Measurements from ENCODE around the gene RENBP.

RENBP gene

DNA sequence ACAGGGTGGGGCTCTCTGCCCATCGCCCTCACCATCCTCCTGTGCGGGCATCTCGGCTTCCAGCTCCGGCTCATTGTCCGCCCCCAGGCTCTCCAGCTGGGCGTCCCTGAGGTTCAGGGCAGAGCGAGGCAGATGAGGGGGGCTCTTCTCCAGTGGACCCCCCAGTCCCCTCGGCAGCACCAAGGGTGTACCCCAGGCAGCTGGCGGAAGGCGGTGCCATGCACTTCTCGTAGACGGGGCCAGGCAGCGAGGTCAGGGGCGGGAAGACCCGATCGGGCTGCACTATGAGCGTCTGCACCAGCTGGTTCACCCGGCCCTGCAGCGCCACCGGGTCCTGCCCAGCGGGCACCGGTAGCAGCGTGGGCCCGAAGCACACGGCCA is 34.5 kb downstream of the RENBP start:
- DNase-seq (ENCODE audit: low spot score): no peak
- Histone ChIP-seq H3K14ac (ENCODE audit: low read length) (no peak overlapping the region), H2BK5ac (ENCODE audit: low read length) (no peak overlapping the region), H3K27ac (replicated peaks; ENCODE audit: low read length) (no peak overlapping the region), H2AK5ac (ENCODE audit: low read depth, low read length) (no peak overlapping the region), H3K4ac (ENCODE audit: low read length) (no peak overlapping the region), H2AFZ (ENCODE audit: low read length) (no peak overlapping the region), H3K9ac (ENCODE audit: low read depth, low read length, poor library complexity) (no peak overlapping the region), H3K27me3 (ENCODE audit: control insufficient read depth in 3 of 3, insufficient read depth in 3 of 3, low read depth in 1 of 3, low read length in 3 of 3) (peaks cover 0 to 35% (median 0%) of the 10 kb centered on the region in 3 experiments), H2BK15ac (ENCODE audit: low read length) (no peak overlapping the region), H3K4me3 (ENCODE audit: low read length in 2 of 2) (no peak overlapping the region), H4K91ac (ENCODE audit: low read depth, low read length, poor library complexity) (no peak overlapping the region), H3K18ac (ENCODE audit: low read length) (no peak overlapping the region), H3K36me3 (replicated peaks in 1 of 2; ENCODE audit: control insufficient read depth in 2 of 2, insufficient read depth in 2 of 2, low read length in 2 of 2) (no peaks in the 10 kb centered on the region), H4K8ac (ENCODE audit: low read depth, low read length) (no peak overlapping the region), H3K79me1 (ENCODE audit: low read depth, low read length) (no peaks in the 10 kb centered on the region), H3K4me1 (ENCODE audit: control insufficient read depth in 2 of 2, insufficient read depth in 1 of 2, low read depth in 1 of 2, low read length in 2 of 2) (peaks cover 2 to 4% of the 10 kb centered on the region in 2 donors), H3K9me3 (replicated peaks in 1 of 2; ENCODE audit: control insufficient read depth in 2 of 2, insufficient read depth in 1 of 2, low read depth in 1 of 2, low read length in 2 of 2) (no peaks in the 10 kb centered on the region), H2BK120ac (ENCODE audit: low read depth, low read length) (no peak overlapping the region), H3K23ac (ENCODE audit: low read depth, low read length, poor library complexity) (no peak overlapping the region), H3K4me2 (ENCODE audit: insufficient read depth, low read length, poor library complexity, severe bottlenecking) (no peak overlapping the region), H2BK12ac (ENCODE audit: low read length) (no peak overlapping the region)
- no CpG with 5 or more reads among the region's 25 CpGs for WGBS, 2 donors (ENCODE audit: extremely low coverage in 2 of 2, insufficient read length in 2 of 2, insufficient replicate concordance in 1 of 2)

DNA sequence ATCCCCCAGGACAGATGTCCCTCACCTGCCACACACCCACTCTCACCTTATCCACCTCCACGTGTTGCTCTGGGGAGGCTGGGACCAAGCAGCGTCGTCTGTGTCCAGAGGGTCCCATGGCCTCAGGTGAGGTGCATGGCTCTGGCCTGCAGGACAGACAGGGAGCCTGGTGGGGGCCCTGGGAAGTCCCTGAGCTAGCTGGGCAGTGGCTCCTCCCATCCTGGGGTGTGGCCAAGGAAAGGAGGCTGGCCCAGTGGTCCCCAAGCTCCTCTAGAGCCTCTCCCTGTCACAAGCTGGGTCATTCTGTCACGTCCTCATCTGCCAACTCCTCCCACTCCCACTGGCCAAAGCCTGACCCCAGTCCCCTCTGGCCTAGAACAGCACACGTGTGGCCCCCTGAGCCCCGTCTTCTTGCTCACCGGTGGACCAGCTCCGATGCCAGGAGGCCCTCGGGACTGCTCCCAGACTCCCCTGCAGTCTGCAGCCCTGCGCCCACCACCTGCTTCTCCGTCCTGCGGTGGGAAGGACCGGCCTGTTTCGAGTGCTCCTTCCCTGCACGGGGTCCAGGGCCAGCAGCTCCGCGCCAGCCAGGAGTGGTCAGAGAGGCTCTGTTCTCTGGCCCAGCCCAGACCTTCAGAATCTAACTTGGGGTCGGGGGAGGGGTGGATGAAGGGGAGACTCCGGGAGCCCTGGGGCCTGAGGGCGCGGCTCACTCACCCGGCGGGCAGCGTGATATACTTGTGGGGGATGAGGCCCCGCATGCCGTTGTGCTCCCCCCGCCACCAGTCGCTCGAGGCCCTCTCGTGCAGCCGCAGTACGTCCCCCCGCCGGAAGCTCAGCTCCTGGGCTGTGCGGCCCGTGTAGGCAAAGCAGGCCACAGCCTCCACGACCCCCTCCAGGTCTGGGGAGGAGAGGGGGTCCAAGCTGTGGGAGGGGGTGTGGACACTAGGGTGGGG is 35.1 kb downstream of the RENBP start:
- no peak overlapping the region for H4K8ac ChIP-seq (ENCODE audit: low read depth, low read length)
- H2AFZ ChIP-seq (ENCODE audit: low read length): peak overlapping the region; percentile 53
- H2BK120ac ChIP-seq (ENCODE audit: low read depth, low read length): no peak overlapping the region
- H3K23ac ChIP-seq (ENCODE audit: low read depth, low read length, poor library complexity): no peak overlapping the region
- H3K9ac ChIP-seq (ENCODE audit: low read depth, low read length, poor library complexity): no peak overlapping the region
- no peak overlapping the region for H3K4me3 ChIP-seq (ENCODE audit: low read length in 2 of 2)
- H3K9me3 ChIP-seq (replicated peaks in 1 of 2; ENCODE audit: control insufficient read depth in 2 of 2, insufficient read depth in 1 of 2, low read depth in 1 of 2, low read length in 2 of 2): no peaks in the 10 kb centered on the region
- H2BK12ac ChIP-seq (ENCODE audit: low read length): no peak overlapping the region
- H2BK5ac ChIP-seq (ENCODE audit: low read length): no peak overlapping the region
- no peak overlapping the region for H2AK5ac ChIP-seq (ENCODE audit: low read depth, low read length)
- no peak overlapping the region for H3K14ac ChIP-seq (ENCODE audit: low read length)
- no peak overlapping the region for H3K27ac ChIP-seq (replicated peaks; ENCODE audit: low read length)
- DNase-seq (ENCODE audit: low spot score): no peak
- peaks cover 0 to 35% (median 0%) of the 10 kb centered on the region in 3 experiments for H3K27me3 ChIP-seq (ENCODE audit: control insufficient read depth in 3 of 3, insufficient read depth in 3 of 3, low read depth in 1 of 3, low read length in 3 of 3)
- WGBS, 2 donors (ENCODE audit: extremely low coverage in 2 of 2, insufficient read length in 2 of 2, insufficient replicate concordance in 1 of 2): no CpG with 5 or more reads among the region's 37 CpGs
- no peak overlapping the region for H4K91ac ChIP-seq (ENCODE audit: low read depth, low read length, poor library complexity)
- no peak overlapping the region for H3K4ac ChIP-seq (ENCODE audit: low read length)
- no peaks in the 10 kb centered on the region for H3K36me3 ChIP-seq (replicated peaks in 1 of 2; ENCODE audit: control insufficient read depth in 2 of 2, insufficient read depth in 2 of 2, low read length in 2 of 2)
- peak overlapping the region; percentile 48 for H3K18ac ChIP-seq (ENCODE audit: low read length)
- no peak overlapping the region for H2BK15ac ChIP-seq (ENCODE audit: low read length)
- no peaks in the 10 kb centered on the region for H3K79me1 ChIP-seq (ENCODE audit: low read depth, low read length)
- no peak overlapping the region for H3K4me2 ChIP-seq (ENCODE audit: insufficient read depth, low read length, poor library complexity, severe bottlenecking)
- H3K4me1 ChIP-seq (ENCODE audit: control insufficient read depth in 2 of 2, insufficient read depth in 1 of 2, low read depth in 1 of 2, low read length in 2 of 2): peaks cover 2 to 4% of the 10 kb centered on the region in 2 donors

DNA sequence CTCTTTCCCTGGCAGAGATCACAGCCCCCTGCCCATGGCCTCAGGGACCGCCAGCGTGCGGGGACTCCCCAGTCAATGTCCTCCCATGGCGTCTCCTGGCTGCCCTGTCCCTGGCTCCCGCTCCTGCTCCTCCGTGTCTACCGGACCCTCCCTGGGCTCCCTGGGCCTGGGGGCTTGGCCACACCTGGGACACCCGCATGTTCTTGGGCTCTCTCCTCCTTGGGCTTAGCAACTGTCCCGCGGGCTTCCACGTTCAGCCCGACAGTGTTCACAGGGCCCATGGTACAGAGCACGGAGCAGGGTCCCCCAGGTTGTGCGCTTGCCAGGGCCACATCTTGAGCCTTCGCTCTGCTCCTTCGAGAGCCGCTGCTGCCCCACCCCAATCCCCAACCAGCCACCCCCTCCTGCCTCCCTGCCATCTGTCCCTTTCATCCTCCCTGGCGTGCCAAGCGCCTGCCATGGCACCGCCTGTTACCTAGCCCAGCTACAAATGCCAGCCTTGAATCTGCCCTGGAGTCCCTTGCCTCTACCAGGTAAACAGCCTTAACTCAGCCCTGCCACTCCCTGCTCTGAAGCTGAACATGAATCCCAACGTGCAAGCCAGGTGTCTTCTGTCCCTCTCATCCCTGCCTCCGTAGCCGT is 36.1 kb downstream of the RENBP start:
- Histone ChIP-seq H2BK120ac (ENCODE audit: low read depth, low read length) (no peak overlapping the region), H3K23ac (ENCODE audit: low read depth, low read length, poor library complexity) (no peak overlapping the region), H3K4me3 (ENCODE audit: low read length in 2 of 2) (no peak overlapping the region), H2AK5ac (ENCODE audit: low read depth, low read length) (no peak overlapping the region), H3K4ac (ENCODE audit: low read length) (no peak overlapping the region), H2BK15ac (ENCODE audit: low read length) (no peak overlapping the region), H3K79me1 (ENCODE audit: low read depth, low read length) (no peaks in the 10 kb centered on the region), H2BK5ac (ENCODE audit: low read length) (no peak overlapping the region), H4K91ac (ENCODE audit: low read depth, low read length, poor library complexity) (no peak overlapping the region), H3K27me3 (ENCODE audit: control insufficient read depth in 3 of 3, insufficient read depth in 3 of 3, low read depth in 1 of 3, low read length in 3 of 3) (peaks cover 0 to 27% (median 0%) of the 10 kb centered on the region in 3 experiments), H3K27ac (replicated peaks; ENCODE audit: low read length) (no peak overlapping the region), H3K9me3 (replicated peaks in 1 of 2; ENCODE audit: control insufficient read depth in 2 of 2, insufficient read depth in 1 of 2, low read depth in 1 of 2, low read length in 2 of 2) (no peaks in the 10 kb centered on the region), H3K4me1 (ENCODE audit: control insufficient read depth in 2 of 2, insufficient read depth in 1 of 2, low read depth in 1 of 2, low read length in 2 of 2) (peaks cover 2 to 4% of the 10 kb centered on the region in 2 donors), H3K18ac (ENCODE audit: low read length) (peak overlapping the region; percentile 76), H3K4me2 (ENCODE audit: insufficient read depth, low read length, poor library complexity, severe bottlenecking) (no peak overlapping the region), H4K8ac (ENCODE audit: low read depth, low read length) (no peak overlapping the region), H3K14ac (ENCODE audit: low read length) (no peak overlapping the region), H3K36me3 (replicated peaks in 1 of 2; ENCODE audit: control insufficient read depth in 2 of 2, insufficient read depth in 2 of 2, low read length in 2 of 2) (no peaks in the 10 kb centered on the region), H2AFZ (ENCODE audit: low read length) (no peak overlapping the region), H3K9ac (ENCODE audit: low read depth, low read length, poor library complexity) (no peak overlapping the region), H2BK12ac (ENCODE audit: low read length) (no peak overlapping the region)
- DNase-seq (ENCODE audit: low spot score): no peak
- WGBS, 2 donors (ENCODE audit: extremely low coverage in 2 of 2, insufficient read length in 2 of 2, insufficient replicate concordance in 1 of 2): no CpG with 5 or more reads among the region's 23 CpGs

DNA sequence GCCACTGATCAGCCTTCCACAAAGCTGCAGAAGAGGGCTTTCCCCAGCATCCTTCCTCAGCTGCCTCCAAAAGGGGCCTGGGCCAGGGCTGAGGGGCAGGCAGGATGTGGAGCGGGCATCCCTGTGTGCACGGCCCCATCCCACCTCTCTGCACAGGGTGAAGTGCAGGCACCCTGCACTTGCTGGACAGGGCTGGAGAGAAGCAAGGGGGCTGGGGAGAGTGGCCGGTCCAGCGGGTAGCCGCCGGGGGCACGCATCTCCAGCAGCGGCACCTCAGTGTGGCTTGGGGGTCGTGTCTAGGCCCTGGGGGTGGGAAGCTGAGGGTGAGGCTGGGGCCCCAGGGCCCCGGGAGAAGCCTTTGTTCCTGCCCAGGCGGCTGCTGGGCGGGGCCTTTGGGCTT is 37.0 kb downstream of the RENBP start:
- no peak for DNase-seq (ENCODE audit: low spot score)
- Histone ChIP-seq H3K14ac (ENCODE audit: low read length) (no peak overlapping the region), H3K4me2 (ENCODE audit: insufficient read depth, low read length, poor library complexity, severe bottlenecking) (no peak overlapping the region), H3K27ac (replicated peaks; ENCODE audit: low read length) (no peak overlapping the region), H3K4ac (ENCODE audit: low read length) (no peak overlapping the region), H3K9me3 (replicated peaks in 1 of 2; ENCODE audit: control insufficient read depth in 2 of 2, insufficient read depth in 1 of 2, low read depth in 1 of 2, low read length in 2 of 2) (no peaks in the 10 kb centered on the region), H3K23ac (ENCODE audit: low read depth, low read length, poor library complexity) (no peak overlapping the region), H3K4me3 (ENCODE audit: low read length in 2 of 2) (no peak overlapping the region), H3K27me3 (ENCODE audit: control insufficient read depth in 3 of 3, insufficient read depth in 3 of 3, low read depth in 1 of 3, low read length in 3 of 3) (peaks cover 0 to 35% (median 0%) of the 10 kb centered on the region in 3 experiments), H3K18ac (ENCODE audit: low read length) (no peak overlapping the region), H2BK12ac (ENCODE audit: low read length) (peak overlapping the region; percentile 58), H4K8ac (ENCODE audit: low read depth, low read length) (no peak overlapping the region), H2AK5ac (ENCODE audit: low read depth, low read length) (no peak overlapping the region), H3K36me3 (replicated peaks in 1 of 2; ENCODE audit: control insufficient read depth in 2 of 2, insufficient read depth in 2 of 2, low read length in 2 of 2) (no peaks in the 10 kb centered on the region), H2BK15ac (ENCODE audit: low read length) (no peak overlapping the region), H3K4me1 (ENCODE audit: control insufficient read depth in 2 of 2, insufficient read depth in 1 of 2, low read depth in 1 of 2, low read length in 2 of 2) (peaks cover 2 to 4% of the 10 kb centered on the region in 2 donors), H3K79me1 (ENCODE audit: low read depth, low read length) (no peaks in the 10 kb centered on the region), H4K91ac (ENCODE audit: low read depth, low read length, poor library complexity) (no peak overlapping the region), H2AFZ (ENCODE audit: low read length) (no peak overlapping the region), H3K9ac (ENCODE audit: low read depth, low read length, poor library complexity) (no peak overlapping the region), H2BK120ac (ENCODE audit: low read depth, low read length) (no peak overlapping the region), H2BK5ac (ENCODE audit: low read length) (no peak overlapping the region)
- WGBS, 2 donors (ENCODE audit: extremely low coverage in 2 of 2, insufficient read length in 2 of 2, insufficient replicate concordance in 1 of 2): no CpG with 5 or more reads among the region's 12 CpGs

Measured in neuronal stem cell (in vitro differentiated cells).